HG02943 (cell line): ENCODE measurements around the gene NCF4.

Experiments used
- ATAC-seq: cut with Tn5 transposase; IDR thresholded peaks from one replicate; pipeline ENCODE4 v1.9.1; 2021; ENCODE audit warnings: mild to moderate bottlenecking, low read depth, moderate library complexity; ENCODE audit not compliant: unreplicated experiment

NCF4 gene

GRCh38 chr22:36918586-36919284 lies 57.9 kb downstream of the NCF4 start:
- ATAC-seq, result no peak

GRCh38 chr22:36921309-36922104 lies 60.7 kb downstream of the NCF4 start:
- no peak for ATAC-seq

GRCh38 chr22:36922105-36922608 lies 61.4 kb downstream of the NCF4 start:
- no peak for ATAC-seq

- no peak for ATAC-seq
These were observed 61.9 kb downstream of the NCF4 start for GRCh38 chr22:36922711-36923110.

- ATAC-seq, result no peak
These were observed 62.5 kb downstream of the NCF4 start for GRCh38 chr22:36923131-36923788.

GRCh38 chr22:36924151-36924698 lies 63.4 kb downstream of the NCF4 start:
- no peak for ATAC-seq

- ATAC-seq, result no peak
These were observed 64.8 kb downstream of the NCF4 start for GRCh38 chr22:36925388-36926290.

- no peak for ATAC-seq
These were observed 65.5 kb downstream of the NCF4 start for GRCh38 chr22:36926309-36926708.

GRCh38 chr22:36926721-36927435 lies 66.1 kb downstream of the NCF4 start:
- ATAC-seq, result no peak
